ENCODE results near the gene ZBTB3. TPM values are rescaled to one million over a fixed set of nuclear protein-coding genes. Genes with fewer than 3 reads are reported as not detected.

Gene ZBTB3
- total and polyA plus RNA-seq, 2 donors (not counting 1 experiment from before 2014, with no cell fraction given) = 6.2 to 14.4 TPM

- no peak overlapping the region for H3K9ac ChIP-seq (ENCODE audit: insufficient read depth, low read length)
- H2AFZ ChIP-seq (ENCODE audit: low read length) = no peak overlapping the region
- peaks cover 12% of the 10 kb centered on the region for H3K4me1 ChIP-seq (ENCODE audit: control insufficient read depth, extremely low read depth, insufficient read depth, low read length)
- H3K4me3 ChIP-seq (replicated peaks in 1 of 4; ENCODE audit: control extremely low read depth in 1 of 4, insufficient read depth in 1 of 4, low read depth in 3 of 4, low read length in 4 of 4) = no peak overlapping the region
- DNase-seq (ENCODE audit: low read depth in 2 of 2) = no peak
- TF ChIP-seq CTCF (conservative IDR thresholded peaks at IDR 0.05 in 1 of 2, IDR thresholded peaks at IDR 0.05 in 1 of 2; ENCODE audit: low read depth in 1 of 2, low read length in 2 of 2) (no peak), EZH2 (IDR thresholded peaks at IDR 0.05; ENCODE audit: low read length, missing control alignments) (no peak)
- H3K27me3 ChIP-seq (ENCODE audit: control insufficient read depth, insufficient read depth, low read length) = no peaks in the 10 kb centered on the region
- H4K20me1 ChIP-seq (ENCODE audit: control insufficient read depth, extremely low read depth, insufficient read depth, low read length) = no peaks in the 10 kb centered on the region
- no peak overlapping the region for H3K27ac ChIP-seq (ENCODE audit: insufficient read depth, low read length)
- H3K79me2 ChIP-seq (ENCODE audit: control insufficient read depth, insufficient read depth, low read length) = peaks cover 26% of the 10 kb centered on the region
- H3K36me3 ChIP-seq (ENCODE audit: control insufficient read depth, insufficient read depth, low read length) = peaks cover 26% of the 10 kb centered on the region
- no peak overlapping the region for H3K4me2 ChIP-seq (ENCODE audit: extremely low read depth, insufficient read depth, low read length)
- H3K9me3 ChIP-seq (ENCODE audit: control insufficient read depth, insufficient read depth, low read depth, low read length) = no peaks in the 10 kb centered on the region
Measured at GRCh38 chr11:62713343-62713742, 40.6 kb downstream of the ZBTB3 start.

GRCh38 chr11:62712861-62713260 is 41.1 kb downstream of the ZBTB3 start:
- TF ChIP-seq EZH2 (IDR thresholded peaks at IDR 0.05; ENCODE audit: low read length, missing control alignments) = no peak
- no peak for TF ChIP-seq CTCF (conservative IDR thresholded peaks at IDR 0.05 in 1 of 2, IDR thresholded peaks at IDR 0.05 in 1 of 2; ENCODE audit: low read depth in 1 of 2, low read length in 2 of 2)
- H3K4me2 ChIP-seq (ENCODE audit: extremely low read depth, insufficient read depth, low read length) = no peak overlapping the region
- H3K9ac ChIP-seq (ENCODE audit: insufficient read depth, low read length) = no peak overlapping the region
- H3K27ac ChIP-seq (ENCODE audit: insufficient read depth, low read length) = no peak overlapping the region
- no peak for DNase-seq (ENCODE audit: low read depth in 2 of 2)
- H3K36me3 ChIP-seq (ENCODE audit: control insufficient read depth, insufficient read depth, low read length) = peaks cover 26% of the 10 kb centered on the region
- H3K9me3 ChIP-seq (ENCODE audit: control insufficient read depth, insufficient read depth, low read depth, low read length) = no peaks in the 10 kb centered on the region
- H3K4me3 ChIP-seq (replicated peaks in 1 of 4; ENCODE audit: control extremely low read depth in 1 of 4, insufficient read depth in 1 of 4, low read depth in 3 of 4, low read length in 4 of 4) = no peak overlapping the region
- H3K27me3 ChIP-seq (ENCODE audit: control insufficient read depth, insufficient read depth, low read length) = no peaks in the 10 kb centered on the region
- peaks cover 23% of the 10 kb centered on the region for H3K79me2 ChIP-seq (ENCODE audit: control insufficient read depth, insufficient read depth, low read length)
- H4K20me1 ChIP-seq (ENCODE audit: control insufficient read depth, extremely low read depth, insufficient read depth, low read length) = no peaks in the 10 kb centered on the region
- H2AFZ ChIP-seq (ENCODE audit: low read length) = no peak overlapping the region
- H3K4me1 ChIP-seq (ENCODE audit: control insufficient read depth, extremely low read depth, insufficient read depth, low read length) = peaks cover 12% of the 10 kb centered on the region

- Histone ChIP-seq H3K27ac (ENCODE audit: insufficient read depth, low read length) (no peak overlapping the region), H3K27me3 (ENCODE audit: control insufficient read depth, insufficient read depth, low read length) (no peaks in the 10 kb centered on the region), H3K4me3 (replicated peaks in 1 of 4; ENCODE audit: control extremely low read depth in 1 of 4, insufficient read depth in 1 of 4, low read depth in 3 of 4, low read length in 4 of 4) (no peak overlapping the region), H3K9me3 (ENCODE audit: control insufficient read depth, insufficient read depth, low read depth, low read length) (no peaks in the 10 kb centered on the region), H4K20me1 (ENCODE audit: control insufficient read depth, extremely low read depth, insufficient read depth, low read length) (no peaks in the 10 kb centered on the region), H3K36me3 (ENCODE audit: control insufficient read depth, insufficient read depth, low read length) (peaks cover 27% of the 10 kb centered on the region), H3K9ac (ENCODE audit: insufficient read depth, low read length) (no peak overlapping the region), H3K79me2 (ENCODE audit: control insufficient read depth, insufficient read depth, low read length) (peaks cover 20% of the 10 kb centered on the region), H3K4me2 (ENCODE audit: extremely low read depth, insufficient read depth, low read length) (no peak overlapping the region), H3K4me1 (ENCODE audit: control insufficient read depth, extremely low read depth, insufficient read depth, low read length) (peaks cover 12% of the 10 kb centered on the region), H2AFZ (ENCODE audit: low read length) (no peak overlapping the region)
- no peak for DNase-seq (ENCODE audit: low read depth in 2 of 2)
- TF ChIP-seq CTCF (conservative IDR thresholded peaks at IDR 0.05 in 1 of 2, IDR thresholded peaks at IDR 0.05 in 1 of 2; ENCODE audit: low read depth in 1 of 2, low read length in 2 of 2) (no peak), EZH2 (IDR thresholded peaks at IDR 0.05; ENCODE audit: low read length, missing control alignments) (no peak)
Measured at GRCh38 chr11:62712276-62712812, 41.6 kb downstream of the ZBTB3 start.

All from fibroblast of lung (primary cell).